SK-N-SH treated with all-trans-retinoic acid at 6 μM for 48 hours (cell line): ENCODE data around the gene IL15.

Experiments used
- ATAC-seq: fragments of 200-7000 bp; cut with Tn5 transposase; 3 replicates; pipeline ENCODE4 v1.9.1; 2020; ENCODE audit warnings: mild to moderate bottlenecking, moderate library complexity
- CSDC2 ChIP-seq: fragments of 250-450 bp; sonication (Bioruptor Pico); IDR thresholded peaks from 2 replicates; pipeline ENCODE4 v1.5.0; 2020; ENCODE audit warnings: mild to moderate bottlenecking, moderate library complexity
- ESRRG ChIP-seq: fragments of 250-450 bp; sonication (Bioruptor Pico); IDR thresholded peaks from 2 replicates; pipeline ENCODE4 v1.6.1; 2021; ENCODE audit warnings: mild to moderate bottlenecking
- GLIS3 ChIP-seq: fragments of 250-450 bp; sonication (Bioruptor Pico); IDR thresholded peaks from 2 replicates; pipeline ENCODE4 v1.5.0; 2020; ENCODE audit warnings: mild to moderate bottlenecking, moderate library complexity
- OSR1 ChIP-seq: fragments of 250-450 bp; sonication (Bioruptor Pico); IDR thresholded peaks from 2 replicates; pipeline ENCODE4 v1.8.0; 2022; ENCODE audit warnings: moderate library complexity, mild to moderate bottlenecking, inconsistent platforms
- PPARA ChIP-seq: fragments of 250-450 bp; sonication (Bioruptor Pico); IDR thresholded peaks from 2 replicates; pipeline ENCODE4 v1.5.0; 2020; ENCODE audit warnings: mild to moderate bottlenecking, borderline replicate concordance
- RARB ChIP-seq: fragments of 250-450 bp; sonication (Bioruptor Pico); IDR thresholded peaks from 2 replicates; pipeline ENCODE4 v1.8.0; 2021; ENCODE audit warnings: mild to moderate bottlenecking, moderate library complexity
- SNAI2 ChIP-seq: fragments of 250-450 bp; sonication (Bioruptor Pico); IDR thresholded peaks from 2 replicates; pipeline ENCODE4 v1.5.0; 2020; ENCODE audit warnings: mild to moderate bottlenecking, moderate library complexity
- TCF4 ChIP-seq: fragments of 250-450 bp; sonication (Bioruptor Pico); IDR thresholded peaks from 2 replicates; pipeline ENCODE4 v1.8.0; 2021; ENCODE audit warnings: mild to moderate bottlenecking, moderate library complexity, borderline replicate concordance
- TOX ChIP-seq: fragments of 250-450 bp; sonication (Bioruptor Pico); IDR thresholded peaks from 2 replicates; pipeline ENCODE4 v1.8.0; 2021; ENCODE audit warnings: mild to moderate bottlenecking, moderate library complexity, borderline replicate concordance
- ZC3H10 ChIP-seq: fragments of 250-450 bp; sonication (Bioruptor Pico); IDR thresholded peaks from 2 replicates; pipeline ENCODE4 v1.5.1; 2021; ENCODE audit warnings: mild to moderate bottlenecking, moderate library complexity
- ZFP3 ChIP-seq: fragments of 250-450 bp; sonication (Bioruptor Pico); IDR thresholded peaks from 2 replicates; pipeline ENCODE4 v1.5.0; 2020; ENCODE audit warnings: mild to moderate bottlenecking, moderate library complexity
- ZFP30 ChIP-seq: fragments of 450-650 bp; formaldehyde crosslinking; IDR thresholded peaks from 2 replicates; pipeline ENCODE4 v1.5.0; 2022; ENCODE audit warnings: mild to moderate bottlenecking, moderate library complexity
- ZNF565 ChIP-seq: fragments of 450-650 bp; formaldehyde crosslinking; conservative IDR thresholded peaks from 2 replicates; pipeline ENCODE4 v1.5.0; 2020; ENCODE audit warnings: low read depth, mild to moderate bottlenecking, moderate library complexity
- ZNF70 ChIP-seq: fragments of 450-650 bp; formaldehyde crosslinking; IDR thresholded peaks from 2 replicates; pipeline ENCODE4 v1.5.0; 2020; ENCODE audit warnings: mild to moderate bottlenecking, moderate library complexity
- TF ChIP-seq, protein P1 (sequence below): fragments of 250-450 bp; sonication (Bioruptor Pico); IDR thresholded peaks from 2 replicates; pipeline ENCODE4 v1.8.0; 2020; ENCODE audit warnings: mild to moderate bottlenecking, moderate library complexity, borderline replicate concordance
- TF ChIP-seq, protein P2 (sequence below): fragments of 250-450 bp; sonication (Bioruptor Pico); IDR thresholded peaks from 2 replicates; pipeline ENCODE4 v1.5.0; 2020; ENCODE audit warnings: mild to moderate bottlenecking, moderate library complexity
- TF ChIP-seq, protein P3 (sequence below): fragments of 250-450 bp; sonication (Bioruptor Pico); IDR thresholded peaks from 2 replicates; pipeline ENCODE4 v1.8.0; 2021; ENCODE audit warnings: low read depth, mild to moderate bottlenecking, moderate library complexity, borderline replicate concordance
- TF ChIP-seq, protein P4 (sequence below): fragments of 250-450 bp; sonication (Bioruptor Pico); IDR thresholded peaks from 2 replicates; pipeline ENCODE4 v1.5.1; 2020; ENCODE audit warnings: low read depth, mild to moderate bottlenecking, moderate library complexity
- TF ChIP-seq, protein P5 (sequence below): fragments of 250-450 bp; sonication (Bioruptor Pico); IDR thresholded peaks from 2 replicates; pipeline ENCODE4 v1.5.1; 2021; ENCODE audit warnings: mild to moderate bottlenecking, moderate library complexity

Gene IL15, protein sequence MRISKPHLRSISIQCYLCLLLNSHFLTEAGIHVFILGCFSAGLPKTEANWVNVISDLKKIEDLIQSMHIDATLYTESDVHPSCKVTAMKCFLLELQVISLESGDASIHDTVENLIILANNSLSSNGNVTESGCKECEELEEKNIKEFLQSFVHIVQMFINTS

DNA sequence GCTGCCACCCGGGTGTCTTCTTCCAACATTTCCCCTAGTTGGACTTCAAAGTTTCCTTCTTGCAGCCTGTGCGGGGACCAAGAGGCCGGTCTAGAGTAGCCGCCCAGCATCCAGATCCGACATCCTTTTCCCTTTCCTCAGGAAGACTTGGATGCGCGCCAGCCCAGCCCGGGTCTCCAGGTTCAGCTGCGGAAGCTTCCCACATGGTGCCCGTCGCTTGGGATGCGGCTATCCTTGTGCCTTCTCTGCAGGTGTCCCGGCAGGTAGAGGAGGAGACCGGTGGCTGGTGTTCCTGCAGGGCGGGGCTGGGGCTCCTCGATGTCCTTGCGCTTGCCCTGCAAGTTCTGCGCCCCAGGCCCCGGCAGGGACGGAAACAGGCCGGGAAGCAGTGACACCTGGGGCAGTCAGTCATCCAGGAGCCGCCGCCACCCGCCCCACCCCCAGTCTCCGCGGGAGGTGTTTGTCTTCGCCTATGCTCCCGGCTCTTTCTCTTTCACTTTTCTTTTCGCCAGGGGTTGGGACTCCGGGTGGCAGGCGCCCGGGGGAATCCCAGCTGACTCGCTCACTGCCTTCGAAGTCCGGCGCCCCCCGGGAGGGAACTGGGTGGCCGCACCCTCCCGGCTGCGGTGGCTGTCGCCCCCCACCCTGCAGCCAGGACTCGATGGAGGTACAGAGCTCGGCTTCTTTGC is at the start of gene IL15:
Gene IL15, plus strand, starts transcription at position 502 of the 689 bp plus-strand sequence. CDS start 82,882 bp downstream, outside the sequence.
- ATAC-seq: peak; percentile 64
- no peak for TF ChIP-seq RARB (CRISPR knock-in tag)
- TF ChIP-seq, protein P1, sequence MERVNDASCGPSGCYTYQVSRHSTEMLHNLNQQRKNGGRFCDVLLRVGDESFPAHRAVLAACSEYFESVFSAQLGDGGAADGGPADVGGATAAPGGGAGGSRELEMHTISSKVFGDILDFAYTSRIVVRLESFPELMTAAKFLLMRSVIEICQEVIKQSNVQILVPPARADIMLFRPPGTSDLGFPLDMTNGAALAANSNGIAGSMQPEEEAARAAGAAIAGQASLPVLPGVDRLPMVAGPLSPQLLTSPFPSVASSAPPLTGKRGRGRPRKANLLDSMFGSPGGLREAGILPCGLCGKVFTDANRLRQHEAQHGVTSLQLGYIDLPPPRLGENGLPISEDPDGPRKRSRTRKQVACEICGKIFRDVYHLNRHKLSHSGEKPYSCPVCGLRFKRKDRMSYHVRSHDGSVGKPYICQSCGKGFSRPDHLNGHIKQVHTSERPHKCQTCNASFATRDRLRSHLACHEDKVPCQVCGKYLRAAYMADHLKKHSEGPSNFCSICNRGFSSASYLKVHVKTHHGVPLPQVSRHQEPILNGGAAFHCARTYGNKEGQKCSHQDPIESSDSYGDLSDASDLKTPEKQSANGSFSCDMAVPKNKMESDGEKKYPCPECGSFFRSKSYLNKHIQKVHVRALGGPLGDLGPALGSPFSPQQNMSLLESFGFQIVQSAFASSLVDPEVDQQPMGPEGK (CRISPR knock-in tag): peak; percentile 34; the same call in 1 of the 2 replicates
- no peak for TF ChIP-seq ZFP30
- TF ChIP-seq PPARA (CRISPR knock-in tag): no peak

DNA sequence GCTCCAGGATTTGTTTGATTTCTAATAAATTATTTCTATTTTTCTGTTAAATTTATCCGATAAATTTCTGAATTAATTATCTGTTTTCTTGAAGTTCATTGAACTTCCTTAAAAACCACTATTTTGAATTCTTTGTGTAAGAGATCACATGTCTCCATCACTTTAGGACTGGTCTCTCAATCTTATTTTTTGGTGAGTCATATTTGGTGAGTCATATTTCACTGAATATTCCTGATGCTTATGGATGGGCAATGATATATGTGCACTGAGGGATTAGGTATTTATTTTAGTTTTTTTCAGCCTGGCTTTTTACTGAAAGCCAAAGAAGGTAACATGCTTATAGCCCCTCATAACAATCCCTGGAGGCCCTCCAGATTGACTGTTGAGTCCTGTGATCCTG is 48.5 kb upstream of the IL15 start:
- no peak for TF ChIP-seq ESRRG
- TF ChIP-seq ZNF565 (CRISPR knock-in tag): no peak
- ATAC-seq: no peak

DNA sequence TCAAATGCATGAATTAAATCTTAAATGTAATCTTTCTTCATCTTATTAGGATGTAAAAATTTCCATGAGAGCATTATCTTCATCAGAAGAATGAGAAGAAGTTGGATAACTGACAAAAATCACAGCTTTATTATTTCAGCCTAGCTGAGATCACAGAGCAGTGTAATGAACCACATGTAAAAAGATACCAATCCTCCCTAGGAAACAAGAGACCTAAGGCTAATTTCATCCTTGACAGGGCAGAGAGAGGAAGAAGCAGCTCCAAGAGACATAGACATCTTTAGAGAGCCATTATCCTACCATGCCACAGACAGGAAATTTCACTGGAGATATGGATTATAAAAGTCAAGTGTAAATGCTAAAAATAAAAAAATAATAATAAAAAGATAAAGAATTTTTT is 40.9 kb upstream of the IL15 start:
- TF ChIP-seq CSDC2 (CRISPR knock-in tag): no peak
- no peak for TF ChIP-seq TCF4 (CRISPR knock-in tag)
- TF ChIP-seq ZNF70: no peak
- no peak for TF ChIP-seq ZFP30
- no peak for TF ChIP-seq SNAI2 (CRISPR knock-in tag)
- TF ChIP-seq, protein P2, sequence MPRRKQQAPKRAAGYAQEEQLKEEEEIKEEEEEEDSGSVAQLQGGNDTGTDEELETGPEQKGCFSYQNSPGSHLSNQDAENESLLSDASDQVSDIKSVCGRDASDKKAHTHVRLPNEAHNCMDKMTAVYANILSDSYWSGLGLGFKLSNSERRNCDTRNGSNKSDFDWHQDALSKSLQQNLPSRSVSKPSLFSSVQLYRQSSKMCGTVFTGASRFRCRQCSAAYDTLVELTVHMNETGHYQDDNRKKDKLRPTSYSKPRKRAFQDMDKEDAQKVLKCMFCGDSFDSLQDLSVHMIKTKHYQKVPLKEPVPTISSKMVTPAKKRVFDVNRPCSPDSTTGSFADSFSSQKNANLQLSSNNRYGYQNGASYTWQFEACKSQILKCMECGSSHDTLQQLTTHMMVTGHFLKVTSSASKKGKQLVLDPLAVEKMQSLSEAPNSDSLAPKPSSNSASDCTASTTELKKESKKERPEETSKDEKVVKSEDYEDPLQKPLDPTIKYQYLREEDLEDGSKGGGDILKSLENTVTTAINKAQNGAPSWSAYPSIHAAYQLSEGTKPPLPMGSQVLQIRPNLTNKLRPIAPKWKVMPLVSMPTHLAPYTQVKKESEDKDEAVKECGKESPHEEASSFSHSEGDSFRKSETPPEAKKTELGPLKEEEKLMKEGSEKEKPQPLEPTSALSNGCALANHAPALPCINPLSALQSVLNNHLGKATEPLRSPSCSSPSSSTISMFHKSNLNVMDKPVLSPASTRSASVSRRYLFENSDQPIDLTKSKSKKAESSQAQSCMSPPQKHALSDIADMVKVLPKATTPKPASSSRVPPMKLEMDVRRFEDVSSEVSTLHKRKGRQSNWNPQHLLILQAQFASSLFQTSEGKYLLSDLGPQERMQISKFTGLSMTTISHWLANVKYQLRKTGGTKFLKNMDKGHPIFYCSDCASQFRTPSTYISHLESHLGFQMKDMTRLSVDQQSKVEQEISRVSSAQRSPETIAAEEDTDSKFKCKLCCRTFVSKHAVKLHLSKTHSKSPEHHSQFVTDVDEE (CRISPR knock-in tag): no peak
- TF ChIP-seq RARB (CRISPR knock-in tag): no peak
- TF ChIP-seq, protein P3, sequence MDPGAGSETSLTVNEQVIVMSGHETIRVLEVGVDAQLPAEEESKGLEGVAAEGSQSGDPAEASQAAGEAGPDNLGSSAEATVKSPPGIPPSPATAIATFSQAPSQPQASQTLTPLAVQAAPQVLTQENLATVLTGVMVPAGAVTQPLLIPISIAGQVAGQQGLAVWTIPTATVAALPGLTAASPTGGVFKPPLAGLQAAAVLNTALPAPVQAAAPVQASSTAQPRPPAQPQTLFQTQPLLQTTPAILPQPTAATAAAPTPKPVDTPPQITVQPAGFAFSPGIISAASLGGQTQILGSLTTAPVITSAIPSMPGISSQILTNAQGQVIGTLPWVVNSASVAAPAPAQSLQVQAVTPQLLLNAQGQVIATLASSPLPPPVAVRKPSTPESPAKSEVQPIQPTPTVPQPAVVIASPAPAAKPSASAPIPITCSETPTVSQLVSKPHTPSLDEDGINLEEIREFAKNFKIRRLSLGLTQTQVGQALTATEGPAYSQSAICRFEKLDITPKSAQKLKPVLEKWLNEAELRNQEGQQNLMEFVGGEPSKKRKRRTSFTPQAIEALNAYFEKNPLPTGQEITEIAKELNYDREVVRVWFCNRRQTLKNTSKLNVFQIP (CRISPR knock-in tag): no peak
- TF ChIP-seq ZFP3: no peak
- no peak for TF ChIP-seq OSR1 (CRISPR knock-in tag)
- TF ChIP-seq, protein P4, sequence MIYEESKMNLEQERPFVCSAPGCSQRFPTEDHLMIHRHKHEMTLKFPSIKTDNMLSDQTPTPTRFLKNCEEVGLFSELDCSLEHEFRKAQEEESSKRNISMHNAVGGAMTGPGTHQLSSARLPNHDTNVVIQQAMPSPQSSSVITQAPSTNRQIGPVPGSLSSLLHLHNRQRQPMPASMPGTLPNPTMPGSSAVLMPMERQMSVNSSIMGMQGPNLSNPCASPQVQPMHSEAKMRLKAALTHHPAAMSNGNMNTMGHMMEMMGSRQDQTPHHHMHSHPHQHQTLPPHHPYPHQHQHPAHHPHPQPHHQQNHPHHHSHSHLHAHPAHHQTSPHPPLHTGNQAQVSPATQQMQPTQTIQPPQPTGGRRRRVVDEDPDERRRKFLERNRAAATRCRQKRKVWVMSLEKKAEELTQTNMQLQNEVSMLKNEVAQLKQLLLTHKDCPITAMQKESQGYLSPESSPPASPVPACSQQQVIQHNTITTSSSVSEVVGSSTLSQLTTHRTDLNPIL: no peak
- TF ChIP-seq, protein P5, sequence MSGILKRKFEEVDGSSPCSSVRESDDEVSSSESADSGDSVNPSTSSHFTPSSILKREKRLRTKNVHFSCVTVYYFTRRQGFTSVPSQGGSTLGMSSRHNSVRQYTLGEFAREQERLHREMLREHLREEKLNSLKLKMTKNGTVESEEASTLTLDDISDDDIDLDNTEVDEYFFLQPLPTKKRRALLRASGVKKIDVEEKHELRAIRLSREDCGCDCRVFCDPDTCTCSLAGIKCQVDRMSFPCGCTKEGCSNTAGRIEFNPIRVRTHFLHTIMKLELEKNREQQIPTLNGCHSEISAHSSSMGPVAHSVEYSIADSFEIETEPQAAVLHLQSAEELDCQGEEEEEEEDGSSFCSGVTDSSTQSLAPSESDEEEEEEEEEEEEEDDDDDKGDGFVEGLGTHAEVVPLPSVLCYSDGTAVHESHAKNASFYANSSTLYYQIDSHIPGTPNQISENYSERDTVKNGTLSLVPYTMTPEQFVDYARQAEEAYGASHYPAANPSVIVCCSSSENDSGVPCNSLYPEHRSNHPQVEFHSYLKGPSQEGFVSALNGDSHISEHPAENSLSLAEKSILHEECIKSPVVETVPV (CRISPR knock-in tag): no peak
- no peak for TF ChIP-seq ZNF565 (CRISPR knock-in tag)
- TF ChIP-seq PPARA (CRISPR knock-in tag): no peak
- no peak for TF ChIP-seq TOX (CRISPR knock-in tag)
- TF ChIP-seq, protein P1 (CRISPR knock-in tag): no peak
- no peak for TF ChIP-seq GLIS3 (CRISPR knock-in tag)
- no peak for TF ChIP-seq ZC3H10 (CRISPR knock-in tag)
- ATAC-seq: no peak
